DMS153 (cell line): ENCODE data around the gene DDAH2.

ENCODE experiments used
- DNase-seq: peaks from one replicate; lab custom pipeline; 2025; lab: John Stamatoyannopoulos, UW

The DDAH2 gene, protein sequence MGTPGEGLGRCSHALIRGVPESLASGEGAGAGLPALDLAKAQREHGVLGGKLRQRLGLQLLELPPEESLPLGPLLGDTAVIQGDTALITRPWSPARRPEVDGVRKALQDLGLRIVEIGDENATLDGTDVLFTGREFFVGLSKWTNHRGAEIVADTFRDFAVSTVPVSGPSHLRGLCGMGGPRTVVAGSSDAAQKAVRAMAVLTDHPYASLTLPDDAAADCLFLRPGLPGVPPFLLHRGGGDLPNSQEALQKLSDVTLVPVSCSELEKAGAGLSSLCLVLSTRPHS

DNA sequence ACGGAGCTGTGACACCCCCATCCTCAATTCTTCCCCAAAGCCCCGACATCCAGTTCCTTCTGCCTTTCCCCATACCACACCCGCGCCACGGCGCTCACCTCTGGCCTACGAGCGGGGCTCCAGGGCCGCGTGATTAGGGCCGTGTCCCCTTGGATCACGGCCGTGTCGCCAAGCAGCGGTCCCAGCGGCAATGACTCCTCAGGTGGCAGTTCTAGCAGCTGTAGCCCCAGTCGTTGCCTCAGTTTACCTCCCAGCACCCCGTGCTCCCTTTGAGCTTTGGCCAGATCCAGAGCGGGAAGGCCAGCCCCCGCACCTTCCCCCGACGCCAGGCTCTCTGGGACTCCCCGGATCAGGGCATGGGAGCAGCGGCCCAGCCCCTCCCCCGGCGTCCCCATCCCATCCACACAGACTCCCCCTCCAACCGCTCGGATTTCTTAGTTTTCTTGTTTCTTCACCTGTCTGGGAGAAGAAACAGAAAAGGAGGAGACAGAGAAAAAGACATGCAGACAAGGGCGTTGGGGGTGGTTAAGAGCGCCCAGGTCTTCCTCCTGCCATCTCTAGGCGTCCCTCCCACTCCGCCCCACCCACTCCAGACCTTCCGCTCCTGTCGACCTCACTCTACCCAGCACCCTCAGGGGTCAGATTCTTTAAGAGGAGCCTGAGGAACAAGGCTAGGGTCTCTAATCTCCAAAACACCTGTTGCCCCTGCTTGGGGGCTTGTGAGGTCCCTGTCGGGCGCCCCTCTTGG, at the start of gene DDAH2:
DDAH2 (minus strand) TSS at position 533 of the 748 bp plus-strand sequence; CDS start at position 395, 138 bp downstream.
- no peak for DNase-seq

DNA sequence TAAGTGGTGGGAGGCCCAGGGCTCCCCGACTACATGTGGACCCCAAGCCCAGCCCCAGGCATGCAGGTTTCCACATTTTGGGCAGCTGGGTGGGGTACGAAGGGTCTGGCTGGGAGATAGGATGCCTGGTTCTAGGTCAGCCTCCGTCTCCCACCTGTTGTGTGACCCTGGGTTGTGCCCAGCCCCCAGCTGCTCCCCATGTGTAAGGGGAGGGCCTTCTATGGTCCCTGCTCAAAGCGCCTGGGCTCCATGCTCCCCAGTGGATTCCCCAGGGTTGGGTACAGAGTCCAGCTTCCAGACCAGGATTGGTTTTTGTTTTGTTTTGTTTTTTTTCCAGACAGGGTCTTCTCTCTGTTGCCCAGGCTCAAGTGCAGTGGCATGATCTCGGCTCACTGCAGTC, 49.1 kb upstream of the DDAH2 start:
- DNase-seq, result no peak

DNA sequence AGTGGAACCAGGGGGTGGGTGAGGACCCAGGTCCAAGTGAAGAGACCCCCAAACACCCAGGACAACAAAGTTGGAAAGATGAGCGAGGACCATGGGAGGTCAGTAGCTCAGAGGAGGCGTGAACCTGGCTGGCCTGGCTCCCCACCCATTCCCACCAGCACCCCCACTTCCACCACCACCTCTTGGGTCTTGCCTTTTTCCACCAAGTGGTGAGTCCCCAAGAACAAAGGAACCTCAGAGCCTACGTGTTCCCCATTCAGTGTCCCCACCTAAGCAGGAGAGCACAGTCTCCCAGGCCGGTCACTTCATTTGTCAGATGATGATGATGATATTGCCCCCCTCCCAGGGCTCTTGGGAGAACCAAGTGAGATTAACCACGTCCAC, 48.6 kb upstream of the DDAH2 start:
- no peak for DNase-seq

DNA sequence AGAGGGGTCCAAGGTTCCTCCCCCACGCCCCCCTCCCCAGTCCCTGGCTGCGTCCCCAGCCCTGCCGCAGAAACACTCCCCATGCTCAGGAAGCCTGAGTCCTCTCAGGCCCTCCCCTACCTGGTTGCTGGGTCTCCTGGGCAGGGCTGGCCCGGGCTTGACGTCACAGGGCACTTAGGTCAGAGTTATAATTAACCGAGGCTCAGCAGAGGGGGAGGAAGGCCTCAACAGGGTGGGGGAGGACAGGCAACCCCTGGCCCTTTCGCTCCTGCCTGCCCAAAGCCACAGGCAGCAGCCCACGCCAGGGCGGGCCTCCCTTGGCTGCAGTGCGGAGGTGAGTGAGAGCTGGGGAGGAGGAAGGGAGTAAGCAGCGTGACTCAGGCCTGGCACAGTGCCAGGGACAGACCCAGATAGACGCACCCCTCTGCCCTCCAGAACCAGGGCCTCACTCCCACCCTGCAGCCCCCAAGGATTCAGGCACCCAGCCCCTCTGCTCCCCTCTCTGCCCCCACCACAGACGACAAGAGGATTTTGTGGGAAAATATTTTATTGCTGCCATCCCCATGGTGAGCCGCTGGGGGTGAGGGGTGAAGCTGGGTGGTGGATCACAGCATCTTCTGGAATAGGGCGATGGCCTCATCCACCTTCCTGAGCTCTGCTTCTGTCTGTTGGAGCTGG, 48.0 kb upstream of the DDAH2 start, which contains the start of gene VWA7:
VWA7 (minus strand) TSS at position 340 of the 678 bp plus-strand sequence. CDS start 549 bp downstream, outside the sequence.
- DNase-seq, result peak; percentile 63

DNA sequence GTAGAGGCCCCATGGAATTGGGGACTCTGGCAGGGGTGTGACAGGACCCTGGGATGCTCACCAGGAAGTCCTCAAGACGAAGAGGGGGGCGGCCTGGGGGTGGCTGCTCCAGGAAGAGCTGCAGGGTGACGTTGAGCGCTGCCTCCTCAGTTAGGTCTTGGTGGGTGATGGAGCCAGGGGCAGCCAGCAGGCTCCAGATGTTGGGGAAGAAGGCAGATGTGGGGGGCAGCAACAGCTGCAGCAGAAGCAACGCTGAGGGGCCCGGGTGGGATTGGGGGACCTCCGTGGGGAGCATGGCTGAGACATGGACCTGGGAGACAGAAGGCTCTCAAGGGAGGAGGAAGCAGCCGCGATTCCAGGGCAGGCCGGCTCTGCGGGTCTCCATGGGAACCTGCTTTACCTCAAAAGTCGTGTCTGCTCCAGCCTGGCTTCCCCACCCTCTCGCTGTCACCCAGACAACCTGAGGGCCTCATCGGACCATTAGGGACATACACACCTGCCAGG, 47.4 kb upstream of the DDAH2 start:
- peak; percentile 35 for DNase-seq

DNA sequence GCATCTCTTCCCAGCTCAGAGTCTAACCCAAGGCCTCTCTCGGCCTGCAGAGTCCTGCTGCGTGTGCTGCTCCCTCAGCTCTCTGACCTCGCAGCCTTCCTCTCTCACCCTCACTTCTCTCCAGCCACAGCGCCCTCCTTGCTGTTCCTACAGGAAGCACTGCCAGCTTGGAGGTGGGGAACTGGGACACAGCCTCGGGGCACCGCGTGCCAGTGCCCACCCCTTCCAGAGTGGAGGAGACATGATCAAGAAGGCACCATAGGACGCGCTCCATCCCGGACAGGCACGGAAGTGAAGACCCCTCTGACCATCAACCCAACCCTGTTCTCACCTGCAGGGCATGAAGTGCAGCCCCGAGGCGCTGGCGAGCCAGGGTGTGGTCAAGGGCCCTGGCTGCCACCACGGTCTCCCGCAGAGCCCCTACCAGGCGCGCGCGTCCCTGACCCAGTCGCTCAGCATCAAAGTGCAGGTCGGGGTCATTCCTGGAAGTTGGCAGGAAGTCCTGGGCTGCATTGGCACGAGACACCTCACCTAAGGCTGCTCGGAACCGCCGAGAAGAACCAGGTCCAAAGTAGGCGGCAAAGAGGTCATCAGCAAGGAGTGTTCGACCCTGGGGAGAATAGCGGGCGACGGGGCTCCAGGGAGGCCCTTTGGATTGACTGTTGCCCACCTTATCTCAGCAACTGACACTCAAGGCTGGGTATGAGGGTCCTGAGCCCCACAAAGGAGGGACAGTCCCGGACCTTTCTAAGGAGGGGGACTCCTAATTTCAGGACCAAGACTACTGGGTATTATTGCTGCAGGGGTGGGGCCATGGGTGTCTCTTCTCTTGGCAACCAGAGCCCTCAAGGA, 46.8 kb upstream of the DDAH2 start:
- DNase-seq, result no peak

DNA sequence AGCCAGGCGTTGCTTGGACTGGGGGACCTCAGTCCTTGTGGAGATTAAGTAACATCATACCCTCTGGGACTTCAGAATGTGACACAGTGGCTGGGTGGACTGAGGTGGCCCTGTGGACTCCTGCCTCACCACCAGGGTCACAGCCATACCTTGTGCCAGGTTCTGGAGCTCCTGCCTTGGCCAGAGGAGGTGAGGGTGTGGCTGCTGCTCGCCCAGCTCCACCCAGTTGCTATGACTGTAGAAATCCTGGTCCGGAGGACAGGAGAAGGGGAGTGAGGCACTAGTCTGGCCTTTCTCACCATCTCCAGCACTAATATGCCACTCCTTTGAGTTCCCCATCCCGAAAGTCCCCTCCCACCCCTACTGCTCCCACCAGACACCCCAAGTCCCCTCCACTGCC, 46.1 kb upstream of the DDAH2 start:
- DNase-seq, result no peak

DNA sequence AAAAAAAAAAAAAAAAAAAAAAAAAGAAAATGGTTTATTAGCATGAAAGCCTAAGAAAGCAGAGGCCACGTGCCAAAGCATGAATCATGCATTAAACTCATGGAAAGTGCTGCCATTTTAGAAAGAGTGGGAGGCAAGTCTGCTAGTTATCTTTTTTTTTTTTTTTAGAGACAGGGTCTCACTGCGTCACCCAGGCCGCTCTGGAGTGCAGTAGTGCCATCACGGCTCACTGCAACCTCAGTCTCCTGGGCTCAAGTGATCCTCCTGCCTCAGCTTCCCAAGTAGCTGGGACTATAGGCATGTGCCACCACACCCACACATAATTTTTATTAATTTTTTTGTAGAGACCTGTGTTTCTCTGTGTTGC, 42.9 kb upstream of the DDAH2 start:
- DNase-seq, result no peak

DNA sequence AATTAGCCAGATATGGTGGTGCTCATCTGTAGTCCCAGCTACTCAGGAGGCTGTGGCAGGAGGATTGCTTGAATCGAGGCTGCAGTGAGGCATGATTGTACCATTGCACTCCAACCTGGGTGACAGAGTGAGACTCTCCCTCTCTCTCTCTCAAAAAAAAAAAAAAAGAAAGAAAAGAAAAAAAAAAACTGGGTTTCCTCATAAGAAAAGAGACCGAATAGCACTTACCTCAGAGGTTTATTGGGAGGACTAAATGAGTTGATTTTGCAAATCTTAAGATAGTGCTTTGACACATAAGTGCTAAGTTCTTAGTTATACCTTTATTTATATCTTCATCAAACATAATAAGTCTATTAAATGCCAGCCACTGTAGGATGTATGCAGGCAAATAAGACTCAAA, 41.8 kb upstream of the DDAH2 start:
- no peak for DNase-seq

DNA sequence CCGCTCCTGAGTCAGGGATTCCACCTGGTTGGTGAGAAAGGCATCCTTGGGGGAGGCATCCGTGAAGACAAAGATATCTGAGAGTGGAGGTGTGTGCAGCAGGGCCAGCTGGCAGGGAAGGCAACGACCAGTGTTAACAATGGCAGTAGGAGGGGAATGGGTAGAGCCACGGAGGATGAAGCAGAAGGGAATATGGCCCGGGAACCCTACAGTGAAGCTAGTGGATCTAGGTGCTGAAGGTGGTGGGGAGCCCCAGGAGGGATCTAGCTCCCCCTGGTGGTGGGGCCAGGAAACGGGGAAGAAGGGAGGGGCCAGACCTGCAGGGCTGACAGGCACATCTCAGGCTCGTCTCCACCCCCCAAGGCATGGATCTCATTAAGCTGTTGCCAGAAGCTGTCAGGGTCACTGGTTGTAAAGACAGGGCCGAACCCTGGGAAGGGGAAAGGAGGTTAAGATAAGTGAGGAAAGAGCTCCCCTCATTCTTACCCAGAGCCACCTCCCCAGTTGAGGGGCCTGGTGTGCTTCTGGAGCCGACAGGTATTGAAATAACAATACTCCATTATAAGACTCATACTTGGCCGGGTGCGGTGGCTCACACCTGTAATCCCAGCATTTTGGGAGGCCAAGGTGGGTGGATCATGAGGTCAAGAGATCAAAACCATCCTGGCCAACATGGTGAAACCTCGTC, 40.7 kb upstream of the DDAH2 start:
- peak; percentile 31 for DNase-seq

DNA sequence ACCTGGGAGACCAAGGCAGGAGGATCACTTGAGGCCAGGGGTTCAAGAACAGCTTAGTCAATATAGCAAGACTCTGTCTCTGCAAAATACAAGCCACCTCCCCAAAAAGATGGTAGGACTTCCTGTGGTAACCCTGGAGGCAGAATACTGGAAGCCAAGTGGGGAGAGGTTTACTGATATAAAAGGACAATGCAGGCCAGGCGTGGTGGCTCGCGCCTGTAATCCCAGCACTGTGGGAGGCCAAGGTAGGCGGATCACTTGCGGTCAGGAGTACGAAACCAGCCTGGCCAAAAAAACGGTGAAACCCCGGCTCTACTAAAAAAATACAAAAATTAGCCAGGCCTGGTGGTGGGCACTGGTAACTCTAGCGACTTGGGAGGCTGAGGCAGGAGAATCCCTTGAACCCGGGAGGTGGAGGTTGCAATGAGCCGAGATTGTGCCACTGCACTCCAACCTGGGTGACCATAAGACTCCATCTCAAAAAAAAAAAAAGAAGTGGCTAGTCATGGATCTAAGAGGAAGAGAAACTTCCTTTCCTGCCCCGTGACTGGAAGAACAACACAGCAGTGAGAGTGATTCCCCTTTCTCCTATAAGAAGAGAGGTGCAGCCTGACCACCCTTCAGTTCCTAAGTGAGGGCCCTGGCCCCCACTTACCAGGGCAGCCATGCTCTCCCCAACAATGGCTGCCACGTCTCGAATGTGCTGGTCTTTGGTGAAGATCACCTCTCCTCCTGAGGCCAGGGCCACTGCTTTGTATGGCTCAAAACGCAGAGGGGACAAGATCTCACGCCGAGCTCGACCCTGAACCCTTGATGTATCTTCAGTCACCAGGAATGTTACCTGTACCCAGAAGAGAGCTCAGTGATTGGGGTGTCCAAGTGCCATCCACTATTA, 39.5 kb upstream of the DDAH2 start:
- DNase-seq, result no peak

DNA sequence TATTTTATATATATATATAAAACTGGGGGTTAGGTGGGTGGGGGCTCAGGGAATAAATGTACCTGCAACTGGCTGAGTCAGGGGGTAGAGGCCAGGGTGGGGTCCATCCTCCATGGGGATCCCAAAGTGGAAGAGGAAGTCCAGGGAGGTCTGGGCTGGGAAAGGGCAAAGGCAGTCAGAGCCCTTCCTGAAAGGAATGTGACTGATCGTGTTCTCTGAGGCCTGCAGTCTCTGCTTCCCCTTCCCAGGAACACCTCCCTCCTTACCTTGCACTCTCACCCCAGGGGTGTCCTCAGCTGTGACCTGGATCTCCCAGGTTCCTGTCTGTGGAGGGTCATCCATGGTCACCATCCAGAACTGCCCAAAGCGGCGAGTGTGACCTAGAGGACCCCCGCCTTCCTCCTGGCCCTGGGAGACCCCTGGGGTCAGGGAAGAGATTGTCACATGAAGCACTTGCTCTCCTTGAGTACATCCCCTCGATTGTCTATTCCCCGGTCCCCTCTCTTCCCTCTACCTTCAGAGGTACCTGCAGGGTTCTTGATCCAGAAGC, 38.1 kb upstream of the DDAH2 start:
- DNase-seq, result no peak

DNA sequence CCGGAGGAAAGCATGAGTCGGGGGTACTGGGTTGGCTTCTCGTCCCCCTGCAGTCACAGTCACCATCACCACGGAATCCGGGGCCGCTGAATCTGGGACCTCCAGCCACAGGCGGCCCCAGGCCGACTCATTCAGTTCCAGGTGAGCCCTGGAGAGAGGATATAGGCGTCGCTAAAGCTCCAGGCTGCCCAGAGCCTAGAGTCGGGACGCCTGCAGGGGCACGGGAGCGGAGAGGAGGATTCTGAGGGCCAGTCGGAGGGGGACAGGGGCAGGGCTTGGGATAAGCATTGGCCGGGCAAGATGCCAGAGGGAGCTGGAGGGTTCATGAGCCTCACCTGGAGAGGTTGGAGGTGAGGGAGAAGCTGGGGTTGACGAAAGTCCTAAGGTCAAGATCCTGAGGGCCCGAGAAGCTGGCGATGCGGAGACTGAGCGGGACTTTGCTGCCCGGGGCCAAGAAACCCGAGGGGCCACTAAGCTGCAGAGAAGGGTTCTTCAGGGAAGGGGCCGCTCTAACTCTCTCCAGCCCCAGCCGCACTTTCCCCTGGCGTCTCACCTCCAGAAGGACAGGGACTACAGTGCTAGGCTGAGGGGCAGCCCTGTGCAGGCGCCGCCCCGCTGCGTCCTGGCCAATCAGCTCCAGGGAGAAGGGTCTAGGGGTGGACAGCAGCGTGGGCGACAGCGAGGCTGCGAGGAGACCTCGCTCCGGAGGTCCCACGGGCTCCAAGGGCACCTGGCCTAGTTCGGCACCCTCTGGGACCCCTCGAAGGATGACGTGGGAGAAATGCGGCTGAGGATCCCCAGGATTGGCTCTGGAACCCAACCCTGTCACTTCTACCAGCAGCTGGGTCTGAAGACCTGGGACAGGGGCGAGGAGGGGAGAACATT, 37.1 kb upstream of the DDAH2 start:
- DNase-seq, result no peak

DNA sequence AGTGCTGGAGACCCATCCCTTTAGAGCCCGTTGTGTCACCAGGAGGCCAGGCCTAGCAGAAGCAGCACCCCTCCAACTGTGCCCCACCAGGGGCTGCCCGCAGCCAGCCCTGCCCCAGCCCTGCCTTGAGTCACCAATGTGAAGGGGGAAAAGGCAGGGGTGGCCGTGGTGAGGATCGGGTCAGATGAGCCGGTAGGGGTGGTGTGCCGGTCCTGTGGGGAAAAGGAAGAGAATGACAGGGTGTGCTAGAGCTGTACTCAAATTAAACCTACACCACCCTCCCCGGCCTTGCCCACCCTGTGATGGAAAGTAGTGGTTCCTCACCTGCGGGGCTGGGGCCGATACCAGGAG, 36.4 kb upstream of the DDAH2 start:
- no peak for DNase-seq

DNA sequence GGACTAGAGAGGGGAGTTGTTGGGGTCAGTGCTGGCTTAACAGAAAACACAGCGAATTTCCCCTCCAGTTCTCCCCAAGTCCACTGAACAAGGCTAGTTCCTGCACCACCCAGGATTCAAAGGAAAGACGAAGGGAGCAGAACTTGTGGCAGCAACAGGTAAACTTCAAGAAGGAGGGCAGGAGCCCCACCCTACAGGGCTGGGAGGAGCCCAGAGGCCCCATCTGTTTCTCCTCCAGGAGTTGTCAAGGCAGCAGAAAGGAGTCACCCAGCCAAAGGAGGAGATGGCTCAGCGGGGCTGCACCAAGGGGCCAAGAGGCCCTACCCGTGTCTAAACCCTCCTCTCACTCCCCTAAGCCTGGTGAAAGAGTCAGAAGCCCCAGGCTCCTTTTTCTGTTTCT, 35.1 kb upstream of the DDAH2 start:
- DNase-seq, result no peak

DNA sequence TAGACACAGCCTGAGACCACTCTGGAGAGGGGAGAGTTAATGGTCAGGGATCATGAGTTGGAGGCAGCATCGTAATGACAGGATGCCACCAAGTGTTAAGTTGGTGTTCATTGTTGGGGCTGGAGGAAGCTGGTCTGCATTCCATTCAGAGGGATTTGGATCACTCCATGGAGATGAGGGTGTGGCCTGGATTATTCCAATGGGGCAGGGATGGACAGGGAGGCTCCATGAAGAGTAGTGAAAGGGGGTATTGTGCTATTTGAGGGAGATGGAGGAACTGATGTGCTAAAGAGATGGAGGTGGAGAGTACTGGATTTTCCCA, 34.5 kb upstream of the DDAH2 start:
- no peak for DNase-seq

DNA sequence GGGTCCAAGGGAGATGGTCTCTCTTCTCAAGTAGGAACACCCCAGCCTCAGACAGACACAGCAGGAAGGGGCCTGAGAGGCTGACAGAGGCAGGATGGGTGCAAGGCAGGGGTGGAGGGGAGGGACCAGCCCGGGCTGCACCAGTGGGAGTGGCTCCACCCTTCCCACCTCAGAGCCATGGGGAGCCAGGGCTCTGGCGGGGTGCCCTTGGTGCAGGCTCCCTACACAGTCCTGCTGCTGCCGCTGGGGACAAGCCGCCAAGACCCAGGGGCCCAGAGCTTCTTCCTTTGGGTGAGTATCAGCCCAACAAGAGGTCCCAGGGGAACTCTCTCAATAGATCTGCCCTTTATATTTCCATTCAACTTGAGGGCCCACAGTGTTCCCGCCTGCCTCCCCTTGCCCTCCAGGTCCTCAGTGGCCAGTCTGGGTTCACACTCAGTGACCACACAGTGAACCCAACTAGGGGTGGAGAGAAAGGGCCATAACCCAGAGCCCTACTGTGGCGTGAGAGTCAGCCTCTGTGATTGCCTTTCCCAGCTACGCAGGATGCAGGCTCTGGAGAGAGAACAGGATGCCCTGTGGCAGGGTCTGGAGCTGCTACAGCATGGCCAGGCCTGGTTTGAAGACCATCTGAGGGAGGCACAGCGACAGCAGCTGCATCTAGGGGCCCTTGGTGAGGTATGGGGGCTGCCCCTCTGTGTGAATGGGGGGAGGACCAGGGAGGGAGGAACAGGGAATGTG, 33.9 kb upstream of the DDAH2 start:
- DNase-seq, result no peak

DNA sequence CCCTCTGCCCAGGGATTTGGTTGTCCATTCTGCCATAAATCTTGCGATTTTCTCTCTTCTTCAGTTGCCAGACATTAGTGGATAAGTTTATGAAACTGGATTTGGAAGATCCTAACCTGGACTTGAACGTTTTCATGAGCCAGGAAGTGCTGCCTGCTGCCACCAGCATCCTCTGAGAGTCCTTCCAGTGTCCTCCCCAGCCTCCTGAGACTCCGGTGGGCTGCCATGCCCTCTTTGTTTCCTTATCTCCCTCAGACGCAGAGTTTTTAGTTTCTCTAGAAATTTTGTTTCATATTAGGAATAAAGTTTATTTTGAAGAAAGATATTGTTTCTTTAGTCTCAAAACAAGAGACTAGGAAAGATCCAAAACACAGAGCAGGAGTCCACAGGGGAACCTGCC, 33.3 kb upstream of the DDAH2 start, which contains the start of gene SAPCD1:
SAPCD1 (plus strand) TSS at position 301 of the 400 bp plus-strand sequence. CDS start 399 bp downstream, outside the sequence.
- no peak for DNase-seq
